ENCODE data around the gene TXNDC11. TPM values are rescaled to one million over a fixed set of nuclear protein-coding genes. Genes with fewer than 3 reads are reported as not detected.

Gene TXNDC11
- polyA plus RNA-seq, 2 of the 4 experiments (the other 2 are of a cell fraction), result 22.7 to 42.4 TPM

DNA sequence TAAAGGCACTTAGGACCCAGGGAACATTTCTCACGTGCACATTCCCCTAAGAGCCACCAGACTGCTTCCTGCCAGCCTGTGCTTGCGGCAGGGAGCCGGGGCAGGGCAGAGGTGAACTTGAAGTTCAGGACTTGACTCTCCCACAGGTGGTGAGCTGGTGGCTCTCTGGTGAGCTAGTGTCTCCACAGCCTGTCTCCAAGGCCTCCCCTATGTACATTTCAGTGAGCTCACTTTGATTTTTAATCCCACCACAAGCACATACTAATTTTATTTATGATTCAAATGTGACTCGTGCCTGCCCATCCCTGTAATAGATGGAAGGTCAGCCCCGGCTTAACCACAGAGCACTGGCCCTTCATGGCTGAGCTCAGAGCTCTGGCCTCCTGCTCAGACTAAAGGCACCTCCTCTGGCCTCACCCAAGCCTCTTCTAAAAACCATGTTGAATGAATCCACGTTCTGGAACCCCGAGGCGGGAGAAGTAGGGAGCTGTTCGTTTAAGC, 65.2 kb downstream of the TXNDC11 start:
- WGBS (ENCODE audit: missing lambda C conversion rate), result 57% methylated on average over 9 of the region's 9 CpGs
- H3K4me1 ChIP-seq, result peaks cover 65% of the 10 kb centered on the region
- H3K4me2 ChIP-seq, result no peak overlapping the region
- no peak for DNase-seq (ENCODE audit: low read depth in 1 of 2, low spot score in 1 of 2)
- TF ChIP-seq, protein P1, sequence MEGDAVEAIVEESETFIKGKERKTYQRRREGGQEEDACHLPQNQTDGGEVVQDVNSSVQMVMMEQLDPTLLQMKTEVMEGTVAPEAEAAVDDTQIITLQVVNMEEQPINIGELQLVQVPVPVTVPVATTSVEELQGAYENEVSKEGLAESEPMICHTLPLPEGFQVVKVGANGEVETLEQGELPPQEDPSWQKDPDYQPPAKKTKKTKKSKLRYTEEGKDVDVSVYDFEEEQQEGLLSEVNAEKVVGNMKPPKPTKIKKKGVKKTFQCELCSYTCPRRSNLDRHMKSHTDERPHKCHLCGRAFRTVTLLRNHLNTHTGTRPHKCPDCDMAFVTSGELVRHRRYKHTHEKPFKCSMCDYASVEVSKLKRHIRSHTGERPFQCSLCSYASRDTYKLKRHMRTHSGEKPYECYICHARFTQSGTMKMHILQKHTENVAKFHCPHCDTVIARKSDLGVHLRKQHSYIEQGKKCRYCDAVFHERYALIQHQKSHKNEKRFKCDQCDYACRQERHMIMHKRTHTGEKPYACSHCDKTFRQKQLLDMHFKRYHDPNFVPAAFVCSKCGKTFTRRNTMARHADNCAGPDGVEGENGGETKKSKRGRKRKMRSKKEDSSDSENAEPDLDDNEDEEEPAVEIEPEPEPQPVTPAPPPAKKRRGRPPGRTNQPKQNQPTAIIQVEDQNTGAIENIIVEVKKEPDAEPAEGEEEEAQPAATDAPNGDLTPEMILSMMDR (IDR thresholded peaks at IDR 0.05), result no peak
- no peak for TF ChIP-seq BHLHE40 (IDR thresholded peaks at IDR 0.05; ENCODE audit: low read depth, low read length)
- TF ChIP-seq, protein P2, sequence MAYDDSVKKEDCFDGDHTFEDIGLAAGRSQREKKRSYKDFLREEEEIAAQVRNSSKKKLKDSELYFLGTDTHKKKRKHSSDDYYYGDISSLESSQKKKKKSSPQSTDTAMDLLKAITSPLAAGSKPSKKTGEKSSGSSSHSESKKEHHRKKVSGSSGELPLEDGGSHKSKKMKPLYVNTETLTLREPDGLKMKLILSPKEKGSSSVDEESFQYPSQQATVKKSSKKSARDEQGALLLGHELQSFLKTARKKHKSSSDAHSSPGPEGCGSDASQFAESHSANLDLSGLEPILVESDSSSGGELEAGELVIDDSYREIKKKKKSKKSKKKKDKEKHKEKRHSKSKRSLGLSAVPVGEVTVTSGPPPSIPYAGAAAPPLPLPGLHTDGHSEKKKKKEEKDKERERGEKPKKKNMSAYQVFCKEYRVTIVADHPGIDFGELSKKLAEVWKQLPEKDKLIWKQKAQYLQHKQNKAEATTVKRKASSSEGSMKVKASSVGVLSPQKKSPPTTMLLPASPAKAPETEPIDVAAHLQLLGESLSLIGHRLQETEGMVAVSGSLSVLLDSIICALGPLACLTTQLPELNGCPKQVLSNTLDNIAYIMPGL (CRISPR knock-in tag; IDR thresholded peaks at IDR 0.05; ENCODE audit: borderline replicate concordance), result no peak
- CTCF ChIA-PET, result interaction anchor here (0.8 to 5.2 kb wide), 12 partner anchors 12 to 390 kb away, joined by 3 to 25 read pairs (median 3); partner anchors contain the start of gene ZC3H7A
- POLR2A ChIA-PET, result no interaction called here
- peak overlapping the region; percentile 6 to 58; a peak in 4 of 6 replicates for H3K27ac ChIP-seq
- no peaks in the 10 kb centered on the region for H3K9me3 ChIP-seq
- FAIRE-seq, result no peak
- no peak overlapping the region for H3K4me3 ChIP-seq
- ATAC-seq, result no peak

DNA sequence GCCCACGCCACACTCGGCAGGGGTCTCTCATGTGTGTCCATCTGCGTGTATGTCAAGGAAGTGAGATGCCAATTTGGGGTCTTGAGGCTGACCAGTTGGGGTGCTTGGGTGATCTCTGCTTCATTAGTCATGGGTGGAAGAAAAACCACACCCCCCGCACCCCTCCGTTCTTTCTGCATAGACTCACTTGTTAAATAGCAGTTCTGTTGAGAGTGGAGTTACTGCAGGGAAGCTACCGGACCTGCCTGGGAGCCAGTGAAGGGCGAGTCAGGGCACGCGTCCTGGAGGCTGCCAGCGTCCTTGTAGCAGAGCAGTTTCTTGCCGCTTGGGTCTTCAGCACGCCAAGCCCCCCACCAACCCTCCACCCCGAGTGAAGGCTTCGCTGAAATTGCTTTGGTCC, 65.9 kb downstream of the TXNDC11 start:
- ChIA-PET POLR2A (no interaction called here), CTCF (interaction anchor here (0.8 to 5.2 kb wide), 7 partner anchors 38 to 281 kb away, joined by 3 to 25 read pairs (median 4); partner anchors contain the start of gene ZC3H7A)
- H3K27ac ChIP-seq, result peak overlapping the region; percentile 14 to 58; a peak in 4 of 6 replicates
- WGBS (ENCODE audit: missing lambda C conversion rate), result 88% methylated on average over 14 of the region's 14 CpGs
- no peak for TF ChIP-seq RAD21 (conservative IDR thresholded peaks at IDR 0.05 in 1 of 2, IDR thresholded peaks at IDR 0.05 in 1 of 2)
- TF ChIP-seq CHD2 (IDR thresholded peaks at IDR 0.05; ENCODE audit: low read length, partially characterized antibody), result no peak
- TF ChIP-seq POLR2A (IDR thresholded peaks at IDR 0.05; ENCODE audit: low read length), result no peak
- no peak for TF ChIP-seq HOXB5 (CRISPR knock-in tag; IDR thresholded peaks at IDR 0.05)
- no peak for TF ChIP-seq FOSB (CRISPR knock-in tag; IDR thresholded peaks at IDR 0.05)
- TF ChIP-seq NR3C1 (IDR thresholded peaks at IDR 0.05), result no peak
- TF ChIP-seq RNF2 (IDR thresholded peaks at IDR 0.05; ENCODE audit: borderline replicate concordance, low read depth), result no peak
- no peak for TF ChIP-seq POLR2AphosphoS2 (conservative IDR thresholded peaks at IDR 0.05; ENCODE audit: low read length)
- TF ChIP-seq, protein P3, sequence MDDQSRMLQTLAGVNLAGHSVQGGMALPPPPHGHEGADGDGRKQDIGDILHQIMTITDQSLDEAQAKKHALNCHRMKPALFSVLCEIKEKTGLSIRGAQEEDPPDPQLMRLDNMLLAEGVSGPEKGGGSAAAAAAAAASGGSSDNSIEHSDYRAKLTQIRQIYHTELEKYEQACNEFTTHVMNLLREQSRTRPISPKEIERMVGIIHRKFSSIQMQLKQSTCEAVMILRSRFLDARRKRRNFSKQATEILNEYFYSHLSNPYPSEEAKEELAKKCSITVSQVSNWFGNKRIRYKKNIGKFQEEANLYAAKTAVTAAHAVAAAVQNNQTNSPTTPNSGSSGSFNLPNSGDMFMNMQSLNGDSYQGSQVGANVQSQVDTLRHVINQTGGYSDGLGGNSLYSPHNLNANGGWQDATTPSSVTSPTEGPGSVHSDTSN (IDR thresholded peaks at IDR 0.05), result no peak
- TF ChIP-seq, protein P4, sequence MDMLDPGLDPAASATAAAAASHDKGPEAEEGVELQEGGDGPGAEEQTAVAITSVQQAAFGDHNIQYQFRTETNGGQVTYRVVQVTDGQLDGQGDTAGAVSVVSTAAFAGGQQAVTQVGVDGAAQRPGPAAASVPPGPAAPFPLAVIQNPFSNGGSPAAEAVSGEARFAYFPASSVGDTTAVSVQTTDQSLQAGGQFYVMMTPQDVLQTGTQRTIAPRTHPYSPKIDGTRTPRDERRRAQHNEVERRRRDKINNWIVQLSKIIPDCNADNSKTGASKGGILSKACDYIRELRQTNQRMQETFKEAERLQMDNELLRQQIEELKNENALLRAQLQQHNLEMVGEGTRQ (IDR thresholded peaks at IDR 0.05), result no peak
- peaks cover 66% of the 10 kb centered on the region for H3K4me1 ChIP-seq
- DNase-seq (ENCODE audit: low read depth in 1 of 2, low spot score in 1 of 2), result no peak
- H3K9me3 ChIP-seq, result no peaks in the 10 kb centered on the region
- ATAC-seq, result no peak
- H3K4me3 ChIP-seq, result no peak overlapping the region
- no peak for FAIRE-seq
- H3K4me2 ChIP-seq, result no peak overlapping the region

DNA sequence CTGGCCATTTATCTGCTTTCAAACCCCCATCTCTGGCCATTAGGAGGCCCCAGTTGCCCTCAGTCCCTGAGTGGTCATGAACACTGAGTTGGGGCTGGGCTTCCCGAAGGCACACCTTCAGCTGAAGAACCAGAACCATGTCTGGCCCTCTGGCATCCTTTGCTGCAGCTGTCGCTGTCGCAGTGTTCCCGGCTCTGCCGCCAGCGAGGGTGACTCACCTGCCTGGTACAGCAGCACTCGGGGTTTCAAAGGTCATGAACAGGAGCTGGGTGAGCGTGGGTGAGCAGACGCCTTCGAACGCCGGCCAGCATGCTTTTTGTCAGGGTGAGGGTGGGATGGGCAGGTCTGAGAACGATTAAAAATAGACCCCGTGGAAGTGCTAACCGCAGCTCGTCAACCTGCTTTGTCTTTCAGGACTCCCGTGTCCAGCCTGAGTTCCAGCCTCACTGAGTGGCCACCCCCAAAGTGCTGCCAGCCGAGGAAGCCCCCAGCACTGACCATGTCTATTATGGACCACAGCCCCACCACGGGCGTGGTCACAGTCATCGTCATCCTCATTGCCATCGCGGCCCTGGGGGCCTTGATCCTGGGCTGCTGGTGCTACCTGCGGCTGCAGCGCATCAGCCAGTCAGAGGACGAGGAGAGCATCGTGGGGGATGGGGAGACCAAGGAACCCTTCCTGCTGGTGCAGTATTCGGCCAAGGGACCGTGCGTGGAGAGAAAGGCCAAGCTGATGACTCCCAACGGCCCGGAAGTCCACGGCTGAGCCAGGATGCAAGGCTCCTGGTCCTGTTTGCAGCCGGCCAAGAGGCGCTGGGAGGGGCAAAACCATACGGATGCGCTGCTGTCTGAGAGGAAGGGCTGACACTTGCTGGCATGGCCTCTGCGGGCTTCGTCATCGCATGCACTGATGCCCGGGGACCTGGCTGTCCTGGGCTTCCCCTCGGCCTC, 66.8 kb downstream of the TXNDC11 start:
- Histone ChIP-seq H3K27ac (peak overlapping the region; percentile 68 to 79), H3K4me2 (peak overlapping the region; percentile 66), H3K9me3 (no peaks in the 10 kb centered on the region), H3K4me1 (peaks cover 58% of the 10 kb centered on the region), H3K4me3 (no peak overlapping the region)
- CTCF ChIA-PET, result interaction anchor here (0.5 to 5.2 kb wide), 7 partner anchors 11 to 705 kb away, joined by 3 to 25 read pairs (median 6); partner anchors contain the start of gene ZC3H7A
- peak; percentile 46 to 64 for ATAC-seq
- DNase-seq (ENCODE audit: low read depth in 1 of 2, low spot score in 1 of 2), result peak; percentile 50 to 64
- 59% methylated on average over 37 of the region's 42 CpGs for WGBS (ENCODE audit: missing lambda C conversion rate)
- POLR2A ChIA-PET, result no interaction called here
- FAIRE-seq, result no peak
- no peak for TF ChIP-seq TP53 (CRISPR knock-in tag; IDR thresholded peaks at IDR 0.05)
- TF ChIP-seq ESRRA (IDR thresholded peaks at IDR 0.05; ENCODE audit: borderline replicate concordance, low read length), result no peak
- TF ChIP-seq, protein P5, sequence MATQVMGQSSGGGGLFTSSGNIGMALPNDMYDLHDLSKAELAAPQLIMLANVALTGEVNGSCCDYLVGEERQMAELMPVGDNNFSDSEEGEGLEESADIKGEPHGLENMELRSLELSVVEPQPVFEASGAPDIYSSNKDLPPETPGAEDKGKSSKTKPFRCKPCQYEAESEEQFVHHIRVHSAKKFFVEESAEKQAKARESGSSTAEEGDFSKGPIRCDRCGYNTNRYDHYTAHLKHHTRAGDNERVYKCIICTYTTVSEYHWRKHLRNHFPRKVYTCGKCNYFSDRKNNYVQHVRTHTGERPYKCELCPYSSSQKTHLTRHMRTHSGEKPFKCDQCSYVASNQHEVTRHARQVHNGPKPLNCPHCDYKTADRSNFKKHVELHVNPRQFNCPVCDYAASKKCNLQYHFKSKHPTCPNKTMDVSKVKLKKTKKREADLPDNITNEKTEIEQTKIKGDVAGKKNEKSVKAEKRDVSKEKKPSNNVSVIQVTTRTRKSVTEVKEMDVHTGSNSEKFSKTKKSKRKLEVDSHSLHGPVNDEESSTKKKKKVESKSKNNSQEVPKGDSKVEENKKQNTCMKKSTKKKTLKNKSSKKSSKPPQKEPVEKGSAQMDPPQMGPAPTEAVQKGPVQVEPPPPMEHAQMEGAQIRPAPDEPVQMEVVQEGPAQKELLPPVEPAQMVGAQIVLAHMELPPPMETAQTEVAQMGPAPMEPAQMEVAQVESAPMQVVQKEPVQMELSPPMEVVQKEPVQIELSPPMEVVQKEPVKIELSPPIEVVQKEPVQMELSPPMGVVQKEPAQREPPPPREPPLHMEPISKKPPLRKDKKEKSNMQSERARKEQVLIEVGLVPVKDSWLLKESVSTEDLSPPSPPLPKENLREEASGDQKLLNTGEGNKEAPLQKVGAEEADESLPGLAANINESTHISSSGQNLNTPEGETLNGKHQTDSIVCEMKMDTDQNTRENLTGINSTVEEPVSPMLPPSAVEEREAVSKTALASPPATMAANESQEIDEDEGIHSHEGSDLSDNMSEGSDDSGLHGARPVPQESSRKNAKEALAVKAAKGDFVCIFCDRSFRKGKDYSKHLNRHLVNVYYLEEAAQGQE (IDR thresholded peaks at IDR 0.05), result no peak
- TF ChIP-seq CHD2 (IDR thresholded peaks at IDR 0.05; ENCODE audit: low read length, partially characterized antibody), result no peak
- no peak for TF ChIP-seq FOSB (CRISPR knock-in tag; IDR thresholded peaks at IDR 0.05)
- no peak for TF ChIP-seq EHF (CRISPR knock-in tag; IDR thresholded peaks at IDR 0.05)
- peak in 1 of 2 experiments; percentile 14; a peak in 1 of 5 replicates for TF ChIP-seq RAD21 (conservative IDR thresholded peaks at IDR 0.05 in 1 of 2, IDR thresholded peaks at IDR 0.05 in 1 of 2)
- TF ChIP-seq GATA3 (IDR thresholded peaks at IDR 0.05; ENCODE audit: borderline replicate concordance), result no peak
- TF ChIP-seq RFX5 (IDR thresholded peaks at IDR 0.05), result no peak
- no peak for TF ChIP-seq KDM5A (IDR thresholded peaks at IDR 0.05)

All from A549 (cell line).